Gastroesophageal sphincter (tissue), 2 donors: ENCODE results near the gene SCAMP5.

Experiments
- POLR2A ChIP-seq, 2 donors: fragments of 450-650 bp; IDR thresholded peaks; one replicate each; pipeline ENCODE4 v1.6.1; 2017; ENCODE audit warnings: antibody characterized with exemption in 2 of 2, mild to moderate bottlenecking in 2 of 2, moderate library complexity in 1 of 2
- POLR2AphosphoS5 ChIP-seq: sonication (generic); formaldehyde crosslinking; IDR thresholded peaks from one replicate; pipeline ENCODE4 v1.6.1; 2017; ENCODE audit warnings: antibody characterized with exemption

DNA sequence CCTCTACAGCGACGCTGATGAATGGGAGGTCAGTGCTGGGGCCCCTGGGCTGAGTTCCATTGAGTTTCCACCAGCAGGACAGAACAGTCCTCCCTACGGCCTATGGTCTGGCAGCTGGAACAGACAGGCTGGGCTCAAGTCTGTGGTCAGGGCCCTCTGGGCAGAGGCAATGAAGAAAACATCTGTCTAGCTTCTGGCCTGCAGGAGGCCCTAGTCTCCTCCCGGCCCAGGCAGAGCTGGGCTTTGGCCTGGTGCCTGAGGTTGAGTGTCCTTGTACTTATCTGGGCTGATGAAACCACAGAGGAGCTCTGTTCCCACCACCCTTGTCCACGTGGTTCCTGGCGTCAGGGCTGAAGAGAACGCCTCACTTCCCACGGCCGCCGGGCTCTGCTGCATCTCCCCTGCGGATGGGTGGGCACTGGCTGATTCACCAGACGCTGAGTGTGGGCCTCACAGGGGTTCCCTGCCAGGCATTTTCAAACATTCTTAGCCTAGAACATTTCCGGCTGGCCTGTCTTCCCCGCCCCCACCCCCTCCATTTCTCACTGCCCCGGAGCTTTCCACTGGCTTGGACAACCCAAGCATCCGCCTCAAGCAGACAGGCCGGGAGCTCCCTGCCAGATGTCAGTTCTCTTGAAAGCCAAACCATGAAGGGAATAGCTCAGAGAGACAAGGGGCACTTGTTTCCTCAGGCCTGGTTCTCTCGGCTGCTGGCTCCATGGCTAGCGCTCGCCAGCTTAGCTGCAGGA, 48.3 kb downstream of the SCAMP5 start:
- TF ChIP-seq POLR2A (IDR thresholded peaks at IDR 0.05) (no peak), POLR2AphosphoS5 (peak; percentile 67)
